ENCODE results near the gene PRICKLE2. TPM values are rescaled to one million over a fixed set of nuclear protein-coding genes. Genes with fewer than 3 reads are reported as not detected.

The PRICKLE2 gene
- total RNA-seq, 1 experiment from 2014 or later = 5.6 TPM

DNA sequence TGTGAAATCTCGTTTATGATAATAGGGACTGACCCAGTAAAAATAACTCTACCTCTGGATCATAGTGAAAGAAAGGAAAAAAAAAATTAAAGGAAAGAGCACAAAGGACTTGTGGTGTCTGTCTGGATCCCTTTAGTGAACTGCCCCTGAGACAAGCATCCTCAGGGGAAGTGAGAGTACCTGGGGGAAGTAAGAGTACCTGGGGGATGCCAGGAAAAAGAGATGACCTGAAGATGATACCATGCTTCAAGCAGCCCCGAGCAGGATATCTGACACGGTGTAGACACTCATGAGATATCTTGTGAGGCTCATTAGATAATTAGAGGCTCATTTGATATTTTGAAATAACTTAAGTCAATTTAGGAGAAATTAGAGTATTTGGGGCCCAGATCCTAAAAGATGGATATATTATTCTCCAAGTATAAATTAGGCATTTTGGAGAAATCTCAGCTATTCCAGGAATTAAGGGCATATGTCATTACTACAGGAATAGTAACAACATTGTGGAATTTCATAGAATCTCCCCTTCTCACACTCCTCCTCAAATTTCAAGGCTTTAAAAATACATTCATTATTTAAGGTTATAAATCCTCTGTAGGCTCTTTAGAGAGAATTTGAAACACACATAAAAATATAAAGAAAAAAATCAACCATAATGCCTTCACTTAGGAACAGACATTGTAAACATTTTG lies 165.6 kb downstream of the PRICKLE2 start:
- Mint-ChIP-seq H3K27me3 (ENCODE audit: low read depth) (peaks cover 32% of the 10 kb centered on the region), H3K27ac (no peak overlapping the region), H3K36me3 (no peaks in the 10 kb centered on the region), H3K9me3 (no peaks in the 10 kb centered on the region), H3K4me3 (no peak overlapping the region), H3K4me1 (peaks cover 21% of the 10 kb centered on the region)
- CTCF ChIA-PET = no interaction called here
- DNase-seq (ENCODE audit: low spot score) = no peak
- no peak for ATAC-seq
- POLR2A ChIA-PET = no interaction called here
- TF ChIP-seq HMGA2 (CRISPR knock-in tag; IDR thresholded peaks at IDR 0.05) = no peak
- no peak for TF ChIP-seq TEAD4 (CRISPR knock-in tag; IDR thresholded peaks at IDR 0.05)
- no peak for TF ChIP-seq ATF2 (CRISPR knock-in tag; IDR thresholded peaks at IDR 0.05; ENCODE audit: borderline replicate concordance, low read depth)
- TF ChIP-seq TEAD1 (CRISPR knock-in tag; IDR thresholded peaks at IDR 0.05) = no peak
- no peak for TF ChIP-seq ZNF281 (CRISPR knock-in tag; IDR thresholded peaks at IDR 0.05)
- no peak for TF ChIP-seq SP1 (CRISPR knock-in tag; conservative IDR thresholded peaks at IDR 0.05)
- TF ChIP-seq, protein P1, sequence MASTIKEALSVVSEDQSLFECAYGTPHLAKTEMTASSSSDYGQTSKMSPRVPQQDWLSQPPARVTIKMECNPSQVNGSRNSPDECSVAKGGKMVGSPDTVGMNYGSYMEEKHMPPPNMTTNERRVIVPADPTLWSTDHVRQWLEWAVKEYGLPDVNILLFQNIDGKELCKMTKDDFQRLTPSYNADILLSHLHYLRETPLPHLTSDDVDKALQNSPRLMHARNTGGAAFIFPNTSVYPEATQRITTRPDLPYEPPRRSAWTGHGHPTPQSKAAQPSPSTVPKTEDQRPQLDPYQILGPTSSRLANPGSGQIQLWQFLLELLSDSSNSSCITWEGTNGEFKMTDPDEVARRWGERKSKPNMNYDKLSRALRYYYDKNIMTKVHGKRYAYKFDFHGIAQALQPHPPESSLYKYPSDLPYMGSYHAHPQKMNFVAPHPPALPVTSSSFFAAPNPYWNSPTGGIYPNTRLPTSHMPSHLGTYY (CRISPR knock-in tag; IDR thresholded peaks at IDR 0.05) = no peak
- TF ChIP-seq ZNF232 (CRISPR knock-in tag; IDR thresholded peaks at IDR 0.05) = no peak
- no peak for TF ChIP-seq GTF2I (CRISPR knock-in tag; conservative IDR thresholded peaks at IDR 0.05)
- TF ChIP-seq, protein P2, sequence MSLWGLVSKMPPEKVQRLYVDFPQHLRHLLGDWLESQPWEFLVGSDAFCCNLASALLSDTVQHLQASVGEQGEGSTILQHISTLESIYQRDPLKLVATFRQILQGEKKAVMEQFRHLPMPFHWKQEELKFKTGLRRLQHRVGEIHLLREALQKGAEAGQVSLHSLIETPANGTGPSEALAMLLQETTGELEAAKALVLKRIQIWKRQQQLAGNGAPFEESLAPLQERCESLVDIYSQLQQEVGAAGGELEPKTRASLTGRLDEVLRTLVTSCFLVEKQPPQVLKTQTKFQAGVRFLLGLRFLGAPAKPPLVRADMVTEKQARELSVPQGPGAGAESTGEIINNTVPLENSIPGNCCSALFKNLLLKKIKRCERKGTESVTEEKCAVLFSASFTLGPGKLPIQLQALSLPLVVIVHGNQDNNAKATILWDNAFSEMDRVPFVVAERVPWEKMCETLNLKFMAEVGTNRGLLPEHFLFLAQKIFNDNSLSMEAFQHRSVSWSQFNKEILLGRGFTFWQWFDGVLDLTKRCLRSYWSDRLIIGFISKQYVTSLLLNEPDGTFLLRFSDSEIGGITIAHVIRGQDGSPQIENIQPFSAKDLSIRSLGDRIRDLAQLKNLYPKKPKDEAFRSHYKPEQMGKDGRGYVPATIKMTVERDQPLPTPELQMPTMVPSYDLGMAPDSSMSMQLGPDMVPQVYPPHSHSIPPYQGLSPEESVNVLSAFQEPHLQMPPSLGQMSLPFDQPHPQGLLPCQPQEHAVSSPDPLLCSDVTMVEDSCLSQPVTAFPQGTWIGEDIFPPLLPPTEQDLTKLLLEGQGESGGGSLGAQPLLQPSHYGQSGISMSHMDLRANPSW (CRISPR knock-in tag; conservative IDR thresholded peaks at IDR 0.05; ENCODE audit: low read depth) = no peak
- TF ChIP-seq ZNF121 (CRISPR knock-in tag; IDR thresholded peaks at IDR 0.05) = no peak
- TF ChIP-seq ZNF396 (CRISPR knock-in tag; IDR thresholded peaks at IDR 0.05; ENCODE audit: borderline replicate concordance) = no peak
- no peak for TF ChIP-seq CTCF (IDR thresholded peaks at IDR 0.05)
- TF ChIP-seq GABPB1 (CRISPR knock-in tag; IDR thresholded peaks at IDR 0.05) = no peak
- no peak for TF ChIP-seq MXD4 (CRISPR knock-in tag; IDR thresholded peaks at IDR 0.05; ENCODE audit: borderline replicate concordance)
- no peak for TF ChIP-seq PRRX2 (CRISPR knock-in tag; IDR thresholded peaks at IDR 0.05)
- no peak for TF ChIP-seq JUN (CRISPR knock-in tag; IDR thresholded peaks at IDR 0.05)
- TF ChIP-seq NFATC4 (CRISPR knock-in tag; IDR thresholded peaks at IDR 0.05) = no peak
- TF ChIP-seq FOXJ3 (CRISPR knock-in tag; IDR thresholded peaks at IDR 0.05; ENCODE audit: borderline replicate concordance) = no peak
- no peak for TF ChIP-seq NR3C1 (CRISPR knock-in tag; conservative IDR thresholded peaks at IDR 0.05; ENCODE audit: low read depth)
